ENCODE results near the gene TRA2A. TPM values are rescaled to one million over a fixed set of nuclear protein-coding genes. Genes with fewer than 3 reads are reported as not detected.

The TRA2A gene
- total and polyA plus RNA-seq, 2 of the 13 experiments (the other 11 are each of a cell fraction or from before 2014, with no cell fraction given) = 39.1 to 41.6 TPM

DNA sequence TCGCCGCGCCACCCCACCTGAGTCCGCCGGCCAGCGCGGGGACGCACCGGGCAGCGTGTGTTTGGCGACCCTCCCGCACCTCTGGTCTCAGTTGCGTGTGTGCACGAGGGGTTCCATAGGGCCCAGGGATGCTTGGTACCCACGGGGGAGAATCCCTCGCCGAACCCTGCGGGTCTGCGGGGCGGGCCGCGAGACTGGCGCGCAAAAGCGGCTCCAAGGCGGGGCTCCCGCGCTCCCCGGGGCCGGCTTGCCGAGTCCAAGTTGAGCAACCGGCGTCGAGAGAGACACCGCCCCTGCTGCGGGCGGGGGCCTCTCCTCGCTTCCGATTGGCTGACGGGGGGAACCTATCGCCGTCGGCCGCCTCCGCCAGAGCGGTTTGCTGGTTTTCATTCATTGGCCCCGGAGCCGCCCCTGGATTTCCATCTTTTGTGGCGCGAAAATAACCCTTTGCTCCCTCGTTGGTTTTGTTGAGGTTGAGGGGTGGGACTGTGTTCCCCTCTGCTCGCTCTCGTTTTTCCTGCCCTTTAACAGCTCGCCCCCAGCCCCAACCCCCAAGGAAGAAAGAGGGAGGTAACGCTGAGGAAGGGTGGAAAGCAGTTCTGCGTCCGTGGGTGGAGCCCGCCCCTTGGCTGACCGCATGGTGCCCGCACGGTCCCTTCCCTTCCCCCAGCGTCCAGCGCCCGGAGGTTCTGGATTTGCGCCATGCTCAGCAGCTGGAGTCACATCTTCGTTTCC lies 57.5 kb downstream of the TRA2A start (continued):
- TF ChIP-seq ONECUT2 (CRISPR knock-in tag; IDR thresholded peaks at IDR 0.05) = no peak
- no peak; the same call in 1 of the 2 replicates for TF ChIP-seq ZSCAN21 (CRISPR knock-in tag; IDR thresholded peaks at IDR 0.05; ENCODE audit: borderline replicate concordance)
- TF ChIP-seq, protein P1, sequence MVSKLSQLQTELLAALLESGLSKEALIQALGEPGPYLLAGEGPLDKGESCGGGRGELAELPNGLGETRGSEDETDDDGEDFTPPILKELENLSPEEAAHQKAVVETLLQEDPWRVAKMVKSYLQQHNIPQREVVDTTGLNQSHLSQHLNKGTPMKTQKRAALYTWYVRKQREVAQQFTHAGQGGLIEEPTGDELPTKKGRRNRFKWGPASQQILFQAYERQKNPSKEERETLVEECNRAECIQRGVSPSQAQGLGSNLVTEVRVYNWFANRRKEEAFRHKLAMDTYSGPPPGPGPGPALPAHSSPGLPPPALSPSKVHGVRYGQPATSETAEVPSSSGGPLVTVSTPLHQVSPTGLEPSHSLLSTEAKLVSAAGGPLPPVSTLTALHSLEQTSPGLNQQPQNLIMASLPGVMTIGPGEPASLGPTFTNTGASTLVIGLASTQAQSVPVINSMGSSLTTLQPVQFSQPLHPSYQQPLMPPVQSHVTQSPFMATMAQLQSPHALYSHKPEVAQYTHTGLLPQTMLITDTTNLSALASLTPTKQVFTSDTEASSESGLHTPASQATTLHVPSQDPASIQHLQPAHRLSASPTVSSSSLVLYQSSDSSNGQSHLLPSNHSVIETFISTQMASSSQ (IDR thresholded peaks at IDR 0.05; ENCODE audit: low read depth) = no peak
- TF ChIP-seq, protein P1 (CRISPR knock-in tag; IDR thresholded peaks at IDR 0.05; ENCODE audit: borderline replicate concordance) = no peak; the same call in 1 of the 2 replicates
- TF ChIP-seq HMGXB3 (CRISPR knock-in tag; IDR thresholded peaks at IDR 0.05; ENCODE audit: borderline replicate concordance) = 0 out of 2 replicates have a peak, but pooled peaks have one; percentile 32
- TF ChIP-seq POGK (CRISPR knock-in tag; conservative IDR thresholded peaks at IDR 0.05) = peak; percentile 79
- TF ChIP-seq IKZF4 (CRISPR knock-in tag; IDR thresholded peaks at IDR 0.05; ENCODE audit: borderline replicate concordance, low read depth, not compliant biosample characterization) = no peak
- TF ChIP-seq GTF3A (CRISPR knock-in tag; conservative IDR thresholded peaks at IDR 0.05) = no peak
- TF ChIP-seq ZNF430 (CRISPR knock-in tag; IDR thresholded peaks at IDR 0.05) = peak; percentile 83; the same call in 1 of the 2 replicates
- peak; percentile 76 for TF ChIP-seq HNF4A (CRISPR knock-in tag; IDR thresholded peaks at IDR 0.05)
- TF ChIP-seq RAD21 (CRISPR knock-in tag; IDR thresholded peaks at IDR 0.05) = no peak; the same call in 1 of the 2 replicates
- TF ChIP-seq EED (CRISPR knock-in tag; IDR thresholded peaks at IDR 0.05) = peak; percentile 84
- TF ChIP-seq SMYD3 (CRISPR knock-in tag; IDR thresholded peaks at IDR 0.05) = peak; percentile 75
- TF ChIP-seq MXD3 (CRISPR knock-in tag; IDR thresholded peaks at IDR 0.05) = peak; percentile 93
- peak; percentile 27 for TF ChIP-seq RBM39 (IDR thresholded peaks at IDR 0.05; ENCODE audit: low read depth, low read length, poor library complexity, severe bottlenecking)
- peak; percentile 71 for TF ChIP-seq SKI (IDR thresholded peaks at IDR 0.05; ENCODE audit: partially characterized antibody)

Data from HepG2 (cell line).